Transverse colon (tissue), 4 donors: ENCODE measurements around the gene THEMIS2. TPM values are rescaled to one million over a fixed set of nuclear protein-coding genes. Genes with fewer than 3 reads are reported as not detected.

Experiments
- DNase-seq: peaks from one replicate; pipeline ENCODE4 v3.0.0-alpha.2; 2019
- H3K27ac ChIP-seq, 4 donors: fragments of 200-600 bp; sonication (generic); 2 replicates each; pipeline ENCODE4 v1.5.1; 2016 to 2018; ENCODE audit warnings: inconsistent platforms in 4 of 4
- H3K27me3 ChIP-seq: fragments of 200-600 bp; sonication (generic); 2 replicates; pipeline ENCODE4 v1.5.1; 2017; ENCODE audit warnings: inconsistent platforms
- H3K36me3 ChIP-seq, 4 donors: fragments of 200-600 bp; sonication (generic); 2 replicates each; pipeline ENCODE4 v1.5.1; 2017 to 2019; ENCODE audit warnings: inconsistent platforms in 4 of 4
- H3K4me1 ChIP-seq, 4 donors: fragments of 200-600 bp; sonication (generic); 2 replicates each; pipeline ENCODE4 v1.5.1; 2017 to 2020; ENCODE audit warnings: inconsistent platforms in 4 of 4
- H3K4me3 ChIP-seq, 4 donors: fragments of 200-600 bp; sonication (generic); 1 replicate in 1 of 4; 2 replicates in 3 of 4; pipeline versions ENCODE4 v1.5.1 to v1.6.1; 2017 to 2019; ENCODE audit warnings: inconsistent platforms in 4 of 4
- H3K9me3 ChIP-seq, 2 donors: fragments of 200-600 bp; sonication (generic); 2 replicates each; pipeline ENCODE4 v1.5.1; 2017 to 2019; ENCODE audit warnings: inconsistent platforms in 2 of 2
- CTCF ChIP-seq, 5 experiments: fragments of 200-600 bp in 3 of 5; fragments of 450-650 bp in 2 of 5; sonication (generic) in 3 of 5; IDR thresholded peaks; 1 replicate in 2 of 5; 2 replicates in 3 of 5; pipeline ENCODE4 v1.5.1; 2016 to 2017; ENCODE audit warnings: antibody characterized with exemption in 5 of 5, inconsistent platforms in 3 of 5, mild to moderate bottlenecking in 2 of 5, moderate library complexity in 1 of 5
- EP300 ChIP-seq: sonication (generic); formaldehyde crosslinking; IDR thresholded peaks from one replicate; pipeline ENCODE4 v1.6.1; 2017; ENCODE audit warnings: antibody characterized with exemption, low read depth
- POLR2A ChIP-seq: fragments of 450-650 bp; IDR thresholded peaks from one replicate; pipeline ENCODE4 v1.6.1; 2016; ENCODE audit warnings: antibody characterized with exemption, mild to moderate bottlenecking, moderate library complexity
- POLR2AphosphoS5 ChIP-seq, 3 donors: sonication (generic); formaldehyde crosslinking; IDR thresholded peaks; one replicate each; pipeline ENCODE4 v1.6.1; 2016; ENCODE audit warnings: antibody characterized with exemption in 3 of 3
- whole genome bisulfite sequencing, 2 donors: methylation state at CpG; one replicate each; pipeline ENCODE4 v1.1.5; 2018; ENCODE audit warnings: low coverage in 1 of 2; 5-methylcytosine and 5-hydroxymethylcytosine counted together
- in situ Hi-C, 4 donors: fragments of 200-750 bp; cut with MboI; loops; one replicate each; pipeline versions ENCODE4 v1.15.0 to v1.15.1; 2017; ENCODE audit warnings: low sequenced_read_pairs in 3 of 4, low pct_ligation_motif_present in 1 of 4, low pct_unique_long_range_greater_than_20kb in 1 of 4
- intact Hi-C: fragments of 100-400 bp; cut with DNase I; formaldehyde crosslinking; loops from one replicate; pipeline ENCODE4 v1.15.1; 2023; ENCODE audit warnings: low total_unique reads
- total RNA-seq, 4 donors: library from RNA; depleted of rRNA; stranded (reverse); fragments of >200 nt; gene quantifications; one replicate each; pipeline ENCODE4 v1.1.0, GENCODE V29; 2016

The THEMIS2 gene
- total RNA-seq, 4 donors from 2014 or later: 1.00 to 27.9 (median 18.6) TPM

- in situ Hi-C loops (loop anchor here in 3 of 4 donors (5.0 to 25.0 kb wide), 4 partner anchors 113 to 351 kb away; no protein-coding TSS in a partner anchor), intact Hi-C loops (loop anchor here (2.0 to 5.0 kb wide), 2 partner anchors 15 to 116 kb away; no protein-coding TSS in a partner anchor)
- H3K4me3 ChIP-seq: no peak overlapping the region
- H3K27ac ChIP-seq: no peak overlapping the region
- H3K36me3 ChIP-seq: no peaks in the 10 kb centered on the region
- H3K9me3 ChIP-seq: no peaks in the 10 kb centered on the region
- no peak for DNase-seq
- H3K27me3 ChIP-seq: no peaks in the 10 kb centered on the region
- TF ChIP-seq POLR2AphosphoS5 (IDR thresholded peaks at IDR 0.05) (no peak), POLR2A (no peak), EP300 (no peak), CTCF (IDR thresholded peaks at IDR 0.05) (no peak)
- peaks cover 0 to 9% (median 2%) of the 10 kb centered on the region in 4 donors for H3K4me1 ChIP-seq
- WGBS, 2 donors: 87 to 91% methylated on average over 10 of the region's 10 CpGs
These were observed 10.9 kb upstream of the THEMIS2 start for GRCh38 chr1:27861436-27861835.

- TF ChIP-seq POLR2A: no peak
- TF ChIP-seq CTCF (IDR thresholded peaks at IDR 0.05): no peak
- no peak for TF ChIP-seq POLR2AphosphoS5 (IDR thresholded peaks at IDR 0.05)
- no peak for TF ChIP-seq EP300
- H3K4me1 ChIP-seq: peaks cover 0 to 9% (median 2%) of the 10 kb centered on the region in 4 donors
- no peaks in the 10 kb centered on the region for H3K27me3 ChIP-seq
- whole genome bisulfite sequencing, 2 donors: 77 to 100% methylated on average over 1 to 3 of the region's 3 CpGs
- in situ Hi-C loops (loop anchor here in 3 of 4 donors (5.0 to 25.0 kb wide), 4 partner anchors 113 to 350 kb away; no protein-coding TSS in a partner anchor), intact Hi-C loops (loop anchor here (5.0 kb wide), 1 partner anchor 115 kb away; no protein-coding TSS in a partner anchor)
- H3K36me3 ChIP-seq: no peaks in the 10 kb centered on the region
- DNase-seq: no peak
- H3K27ac ChIP-seq: peak overlapping the region; percentile 50 to 66 (median 55)
- no peaks in the 10 kb centered on the region for H3K9me3 ChIP-seq
- H3K4me3 ChIP-seq: no peak overlapping the region
These were observed 10.3 kb upstream of the THEMIS2 start for GRCh38 chr1:27862004-27862403.

DNA sequence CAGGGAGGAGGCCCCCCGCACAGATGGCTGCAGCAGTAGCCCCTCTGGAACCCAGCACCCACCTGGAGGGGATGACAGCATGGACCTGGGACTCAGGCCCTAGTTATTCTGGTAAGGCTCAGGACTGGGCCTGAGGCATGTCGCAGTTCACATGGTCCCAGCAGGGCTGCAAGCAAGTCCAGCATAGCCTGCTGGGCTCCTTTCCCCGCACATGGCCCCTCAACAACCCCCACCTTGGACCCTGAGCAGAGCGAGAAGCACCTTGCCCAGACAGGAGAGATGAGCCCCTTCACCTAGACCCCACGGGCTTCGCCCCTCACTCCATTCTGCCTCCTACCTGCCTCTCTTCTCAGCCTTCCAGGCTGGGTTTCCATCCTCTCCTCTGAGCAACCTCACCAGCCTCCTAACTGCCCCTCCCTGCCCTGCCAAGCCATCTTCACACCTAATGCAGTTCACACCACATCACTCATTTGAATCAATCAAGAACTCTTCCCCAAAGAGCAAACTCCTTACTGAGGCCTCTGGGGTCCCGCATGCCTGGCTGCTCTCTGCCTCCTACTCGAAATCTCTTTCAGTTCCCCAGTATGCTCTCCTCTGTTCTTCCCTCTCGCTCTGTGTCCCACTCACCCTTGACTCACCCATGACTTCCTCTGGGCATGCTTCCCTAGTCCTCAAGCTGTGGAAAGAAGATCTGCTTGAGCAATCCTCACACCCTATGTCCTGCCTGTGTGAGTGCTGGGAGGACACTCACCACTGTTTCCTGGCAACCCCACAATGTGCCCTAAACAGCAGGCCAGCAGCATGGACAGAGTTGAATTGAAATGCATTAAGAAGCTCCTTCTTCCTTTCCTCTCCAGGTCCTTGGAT is 9.4 kb upstream of the THEMIS2 start:
- H3K27ac ChIP-seq: peak overlapping the region; percentile 53 to 66 (median 56)
- DNase-seq: peak; percentile 45
- H3K4me1 ChIP-seq: peaks cover 0 to 9% (median 2%) of the 10 kb centered on the region in 4 donors
- no peaks in the 10 kb centered on the region for H3K36me3 ChIP-seq
- in situ Hi-C loops: loop anchor here in 3 of 4 donors (5.0 to 25.0 kb wide), 4 partner anchors 112 to 349 kb away; no protein-coding TSS in a partner anchor
- no peaks in the 10 kb centered on the region for H3K27me3 ChIP-seq
- WGBS, 2 donors: 68 to 83% methylated on average over 3 to 9 of the region's 9 CpGs
- no peak overlapping the region for H3K4me3 ChIP-seq
- TF ChIP-seq POLR2A: peak; percentile 36
- peak; percentile 32 to 63 (median 61) for TF ChIP-seq POLR2AphosphoS5 (IDR thresholded peaks at IDR 0.05)
- TF ChIP-seq EP300: no peak
- no peak for TF ChIP-seq CTCF (IDR thresholded peaks at IDR 0.05)
- H3K9me3 ChIP-seq: no peaks in the 10 kb centered on the region
- intact Hi-C loops: loop anchor here (5.0 kb wide), 1 partner anchor 114 kb away; no protein-coding TSS in a partner anchor

DNA sequence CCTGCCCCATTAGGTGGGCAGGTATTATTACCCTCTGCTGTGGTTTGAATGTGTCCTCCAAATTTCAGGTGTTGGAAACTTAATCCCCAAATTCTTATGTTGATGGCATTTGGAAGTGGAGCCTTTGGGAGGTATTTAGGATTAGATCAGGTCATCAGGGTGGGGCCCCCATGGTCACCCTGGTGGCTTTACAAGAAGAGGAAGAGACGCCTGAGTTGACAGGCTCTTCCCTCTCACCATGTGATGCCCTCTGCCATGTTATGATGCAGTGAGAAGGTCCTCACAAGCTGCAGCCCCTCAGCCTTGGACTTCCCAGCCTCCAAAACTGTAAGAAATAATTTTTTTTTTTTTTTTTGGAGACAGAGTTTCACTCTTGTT is 8.8 kb upstream of the THEMIS2 start:
- Histone ChIP-seq H3K4me1 (peaks cover 0 to 7% (median under 1%) of the 10 kb centered on the region in 4 donors), H3K9me3 (no peaks in the 10 kb centered on the region), H3K27me3 (no peaks in the 10 kb centered on the region), H3K4me3 (no peak overlapping the region), H3K27ac (peak overlapping the region; percentile 36 to 57 (median 55)), H3K36me3 (no peaks in the 10 kb centered on the region)
- intact Hi-C loops: loop anchor here (5.0 kb wide), 1 partner anchor 114 kb away; no protein-coding TSS in a partner anchor
- in situ Hi-C loops: loop anchor here in 3 of 4 donors (5.0 to 25.0 kb wide), 4 partner anchors 111 to 349 kb away; no protein-coding TSS in a partner anchor
- DNase-seq: no peak
- TF ChIP-seq POLR2A (no peak), CTCF (IDR thresholded peaks at IDR 0.05) (no peak), EP300 (no peak), POLR2AphosphoS5 (IDR thresholded peaks at IDR 0.05) (no peak)
- WGBS, 2 donors: 60 to 72% methylated on average over 1 of the region's 1 CpG
